ENCODE results near the gene DCLK1. TPM values are rescaled to one million over a fixed set of nuclear protein-coding genes. Genes with fewer than 3 reads are reported as not detected.
A peak's percentile ranks its signal among the peaks of the same experiment; 100 is the strongest.

The DCLK1 gene
- total RNA-seq, 1 experiment from 2014 or later, result 0.24 TPM

DNA sequence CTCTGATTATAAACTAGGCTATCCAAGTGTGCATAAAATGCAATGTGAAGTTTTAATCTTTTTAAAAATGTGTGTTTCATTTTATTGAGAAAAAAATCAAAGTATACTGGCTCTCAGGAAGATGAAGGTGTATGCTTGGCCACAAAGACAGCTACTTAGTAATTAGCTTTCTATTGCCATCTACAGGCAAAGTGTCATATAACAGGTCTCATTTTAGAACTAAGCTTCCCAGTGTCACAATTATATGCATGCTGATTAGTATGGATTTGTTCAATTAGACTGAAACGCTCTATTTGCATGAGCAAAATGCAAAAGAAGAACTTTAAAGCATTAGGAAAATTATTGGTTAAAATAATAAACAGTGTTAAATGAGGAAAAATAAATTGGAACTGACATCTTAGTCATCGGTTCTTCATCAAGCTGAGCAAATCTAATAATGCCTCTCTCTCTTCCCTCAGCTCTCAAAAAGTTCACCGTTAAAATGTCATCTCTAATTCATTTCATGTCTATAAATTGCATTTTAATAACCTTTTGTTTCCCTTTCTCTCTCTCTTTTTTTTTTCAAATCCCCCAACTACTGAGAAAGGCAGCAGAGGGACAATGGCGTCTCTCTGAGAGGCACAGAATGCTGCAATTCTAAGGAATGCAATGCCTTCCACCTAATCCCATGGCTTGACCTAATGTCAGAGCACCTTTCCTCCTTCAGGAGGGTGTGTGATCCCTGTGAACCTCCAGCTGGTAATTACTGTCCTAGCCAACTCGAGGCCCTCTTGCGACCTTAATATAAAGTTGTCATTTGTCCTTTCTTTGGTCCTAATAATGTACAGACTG, 341.6 kb downstream of the DCLK1 start:
- peak; percentile 31 for DNase-seq (ENCODE audit: low read depth)

GRCh38 chr13:35787937-35788336, 343.2 kb downstream of the DCLK1 start:
- DNase-seq (ENCODE audit: low read depth), result no peak

- DNase-seq (ENCODE audit: low read depth), result no peak
Observed at GRCh38 chr13:35785576-35786303, 345.4 kb downstream of the DCLK1 start.

- no peak for DNase-seq (ENCODE audit: low read depth)
Observed at GRCh38 chr13:35784286-35784951, 346.8 kb downstream of the DCLK1 start.

GRCh38 chr13:35782793-35783192, 348.4 kb downstream of the DCLK1 start:
- DNase-seq (ENCODE audit: low read depth), result no peak

DNA sequence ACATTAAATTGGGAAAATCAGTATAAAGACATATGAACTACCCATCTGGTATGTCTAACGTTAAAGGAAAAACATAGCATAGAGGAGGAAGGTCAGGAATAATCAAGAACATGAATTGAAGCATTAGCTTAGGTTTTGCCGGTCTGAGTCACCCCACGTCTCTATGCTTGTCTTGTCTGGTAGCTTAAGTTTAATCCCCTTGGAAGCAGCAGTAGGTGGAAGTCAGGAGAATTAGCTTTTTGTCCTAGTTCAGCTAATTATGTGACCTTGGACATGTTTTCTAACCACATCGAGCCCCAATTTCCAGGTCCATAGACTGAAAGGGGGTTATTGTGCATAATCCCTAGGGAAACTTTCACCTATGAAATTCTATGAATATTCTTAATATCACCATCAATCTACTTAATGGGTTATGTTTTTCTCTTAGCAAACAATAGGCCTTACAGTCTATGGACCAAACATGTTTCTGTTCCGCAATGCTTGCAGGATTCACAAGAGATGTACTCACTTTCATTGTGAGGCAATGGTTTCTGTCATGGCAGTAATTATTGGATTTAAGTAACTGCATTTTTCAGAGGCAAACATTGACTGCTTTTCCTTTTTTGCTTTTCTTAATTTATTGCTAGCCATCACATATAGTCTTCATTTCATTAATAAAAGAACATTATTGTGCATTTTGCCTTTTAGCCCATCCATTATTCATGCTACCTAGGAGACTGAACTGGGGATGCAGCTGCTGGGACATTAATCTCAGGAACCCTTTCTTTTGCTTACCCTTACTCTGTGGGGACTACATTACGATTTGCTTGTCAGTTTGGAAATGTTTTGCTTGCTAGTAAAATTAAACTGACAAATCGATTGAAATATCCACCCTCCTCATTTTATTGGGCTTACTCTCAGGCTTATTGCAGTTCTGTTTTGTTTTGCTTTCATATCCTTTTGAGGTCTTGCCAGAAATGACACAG, 349.9 kb downstream of the DCLK1 start:
- DNase-seq (ENCODE audit: low read depth), result peak; percentile 9

DNA sequence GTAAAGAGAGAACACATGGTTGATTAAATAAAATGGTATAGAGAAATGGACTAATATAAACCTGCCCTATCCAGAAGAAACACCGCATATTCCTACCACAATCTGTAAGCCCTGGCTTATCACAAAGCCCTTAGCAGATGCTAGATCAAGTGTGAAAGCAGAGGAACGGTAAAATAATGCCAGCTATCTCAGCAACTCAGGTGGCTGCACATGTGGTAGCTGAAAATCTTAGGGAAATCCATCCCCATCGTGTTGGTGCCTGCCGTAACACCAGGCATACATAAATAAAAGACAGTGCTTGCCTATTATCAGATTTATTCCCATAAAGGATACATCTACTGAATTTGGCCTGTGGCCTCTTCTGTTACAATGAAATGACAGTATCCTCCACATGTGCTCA, 350.6 kb downstream of the DCLK1 start:
- no peak for DNase-seq (ENCODE audit: low read depth)

DNA sequence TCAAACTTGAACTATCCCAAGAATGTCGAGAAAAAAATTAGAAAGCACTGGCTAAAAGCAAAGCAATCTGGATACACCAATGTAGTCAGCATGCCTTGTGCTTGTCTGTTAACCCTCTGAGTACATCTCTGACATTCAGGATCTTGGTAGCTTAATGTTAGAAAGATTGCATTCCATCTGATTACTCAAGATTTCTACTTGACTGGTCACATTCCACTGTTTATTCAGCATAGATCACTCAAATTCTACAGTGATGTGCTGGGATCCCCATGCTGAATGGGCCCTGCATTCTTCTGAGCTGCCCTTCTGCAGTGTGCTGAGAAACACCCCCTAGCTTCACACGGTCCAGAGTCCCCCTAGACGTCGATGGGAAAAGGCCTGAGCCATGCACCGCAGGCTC, 359.3 kb downstream of the DCLK1 start:
- DNase-seq (ENCODE audit: low read depth), result peak; percentile 39

GRCh38 chr13:35770756-35771297, 360.4 kb downstream of the DCLK1 start:
- no peak for DNase-seq (ENCODE audit: low read depth)

DNA sequence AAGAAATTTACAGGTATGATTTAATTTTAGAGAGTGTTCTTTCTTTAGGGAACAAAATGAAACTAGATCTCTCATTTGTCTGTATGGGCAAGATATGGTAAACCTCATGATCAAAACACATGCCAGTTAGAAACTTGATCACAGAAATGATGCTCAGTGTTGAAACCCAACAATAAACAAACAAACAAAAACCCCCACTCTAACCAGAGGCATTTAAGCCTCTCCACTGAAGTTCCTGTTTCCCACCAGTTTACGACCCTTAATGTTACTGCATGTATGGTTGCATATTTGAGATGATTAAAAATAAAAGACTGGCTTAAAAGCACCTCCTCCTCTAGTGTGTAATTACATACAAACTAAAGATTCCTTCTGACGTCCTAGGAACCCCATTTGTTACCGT, 361.4 kb downstream of the DCLK1 start:
- no peak for DNase-seq (ENCODE audit: low read depth)

DNA sequence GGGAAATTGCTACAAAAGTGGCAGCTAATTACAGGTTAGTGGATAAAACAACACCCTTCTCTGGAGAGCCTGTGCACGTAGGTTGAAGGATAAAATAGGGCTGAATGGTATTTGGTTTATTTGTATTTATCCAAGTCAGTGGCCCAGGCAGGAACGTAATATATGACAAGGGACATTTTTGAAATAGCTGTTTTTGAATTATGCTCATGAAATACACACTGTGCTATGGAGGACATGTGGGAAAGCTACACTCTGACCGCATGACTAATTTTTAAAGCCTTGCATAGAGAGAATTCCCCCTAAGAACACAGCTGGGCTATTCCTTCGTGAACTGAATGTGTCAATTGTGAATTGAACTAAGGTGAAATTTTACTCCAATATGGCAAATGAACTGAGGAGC, 362.6 kb downstream of the DCLK1 start:
- DNase-seq (ENCODE audit: low read depth), result peak; percentile 37

- no peak for DNase-seq (ENCODE audit: low read depth)
Observed at GRCh38 chr13:35768073-35768472, 363.1 kb downstream of the DCLK1 start.

DNA sequence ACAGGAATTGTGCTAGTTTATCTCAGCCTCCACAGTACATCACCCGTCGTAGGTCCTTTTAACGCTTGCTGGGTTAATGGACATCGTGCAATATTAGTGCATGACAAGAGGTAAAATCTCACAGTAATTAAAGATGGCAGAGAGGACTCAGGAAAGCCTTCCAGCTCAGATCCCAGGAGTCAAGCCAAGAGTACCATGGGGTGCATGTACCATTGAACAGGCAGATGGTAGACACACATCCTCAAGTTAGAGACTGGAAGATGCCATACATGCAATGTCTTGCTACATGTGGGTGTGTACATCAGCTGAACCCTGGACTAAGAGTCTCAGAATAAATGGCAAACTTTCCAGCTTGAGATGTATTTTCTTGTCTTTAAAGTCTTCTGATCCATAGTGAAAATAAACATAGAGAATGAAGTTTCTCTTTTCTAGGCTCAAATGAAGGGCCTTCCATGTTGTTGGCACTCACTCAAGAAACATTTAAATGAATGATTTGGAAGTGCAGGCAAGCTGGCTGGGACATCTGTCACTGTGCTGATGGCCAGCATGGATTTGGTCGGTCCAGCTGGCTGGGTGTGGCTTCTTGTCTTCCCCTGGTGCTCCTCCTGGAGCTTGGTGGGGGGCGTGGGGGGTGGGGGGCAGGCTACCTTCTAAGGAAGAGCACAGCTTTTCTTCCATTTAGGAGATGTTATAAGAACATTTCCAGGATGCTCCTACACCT, 363.8 kb downstream of the DCLK1 start:
- DNase-seq (ENCODE audit: low read depth), result no peak

DNA sequence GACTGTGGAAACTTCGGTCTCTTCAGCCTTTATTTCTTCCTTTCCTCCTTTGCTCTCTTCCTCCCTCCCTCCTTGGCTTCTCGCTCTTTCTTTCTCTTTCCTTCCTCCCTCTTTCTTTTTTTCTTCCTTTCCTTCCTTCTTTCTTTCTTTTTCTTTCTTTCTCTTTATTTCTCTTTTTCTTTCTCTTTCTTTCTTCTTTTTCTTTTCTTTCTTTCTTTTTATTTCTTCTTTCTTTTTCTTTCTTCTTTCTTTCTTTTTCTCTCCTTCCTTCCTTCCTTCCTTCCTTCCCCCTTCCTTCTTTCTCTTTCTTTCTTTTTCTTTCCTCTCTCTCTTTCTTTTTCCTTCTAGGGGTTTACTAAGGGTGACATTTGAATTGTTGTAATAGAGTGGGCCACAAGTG, 364.5 kb downstream of the DCLK1 start:
- DNase-seq (ENCODE audit: low read depth), result no peak

DNA sequence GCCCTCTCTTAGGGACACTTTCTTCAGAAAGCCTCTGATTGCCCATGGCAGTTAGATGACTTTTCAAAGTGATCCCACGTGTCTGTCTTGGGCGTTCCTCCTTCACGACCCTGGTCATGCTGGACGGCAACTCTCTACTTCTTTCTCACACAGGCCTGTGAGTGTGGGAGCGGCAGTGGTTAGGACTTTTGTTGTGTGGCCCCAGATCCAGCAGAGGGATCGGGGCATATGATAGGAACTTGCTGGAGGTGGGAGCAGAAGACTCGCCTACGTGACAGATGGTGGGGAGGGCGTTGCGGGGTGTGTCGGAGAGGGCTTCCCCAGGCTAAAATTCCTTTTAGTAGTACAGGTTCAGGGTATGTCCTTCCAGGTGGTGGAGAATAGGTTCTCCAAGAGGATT, 365.2 kb downstream of the DCLK1 start:
- DNase-seq (ENCODE audit: low read depth), result no peak

- DNase-seq (ENCODE audit: low read depth), result no peak
Observed at GRCh38 chr13:35765366-35765765, 365.8 kb downstream of the DCLK1 start.

GRCh38 chr13:35764326-35765015, 366.7 kb downstream of the DCLK1 start:
- DNase-seq (ENCODE audit: low read depth), result no peak

DNA sequence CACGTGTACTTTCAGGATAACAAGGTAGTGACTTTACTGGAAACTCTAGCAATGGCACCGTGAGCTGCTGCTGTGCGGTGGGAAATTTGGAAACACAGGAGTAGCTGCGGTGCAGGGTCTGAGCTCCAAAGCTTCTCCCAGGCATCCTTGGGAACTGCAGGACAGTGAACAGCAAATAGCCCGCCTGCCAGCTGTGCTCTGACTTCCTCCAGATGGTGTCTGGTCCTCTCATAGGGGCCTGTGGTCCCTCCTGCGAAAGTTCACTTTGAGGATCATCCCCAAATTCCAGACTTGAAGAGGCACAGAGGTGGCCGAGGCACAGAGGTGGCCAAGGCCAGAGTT, 367.4 kb downstream of the DCLK1 start:
- no peak for DNase-seq (ENCODE audit: low read depth)

- no peak for DNase-seq (ENCODE audit: low read depth)
Observed at GRCh38 chr13:35763060-35763781, 368.0 kb downstream of the DCLK1 start.

Measured in RPMI7951 (cell line).